Ammon's horn (tissue), 1 donor: ENCODE results near the gene ANXA10.
"Not testable (repeated sequence)": the region's sequence is repeated elsewhere in the genome, so short reads cannot be mapped to it uniquely, and the experiment has no call there.

Source experiments
- DNase-seq: peaks from one replicate; pipeline ENCODE4 v3.0.0-alpha.2; 2016; ENCODE audit warnings: low spot score

ANXA10 gene

GRCh38 chr4:168154546-168155277 lies 62.4 kb downstream of the ANXA10 start:
- no peak for DNase-seq

- no peak for DNase-seq
These were observed 70.3 kb downstream of the ANXA10 start for GRCh38 chr4:168162604-168163003.

DNA sequence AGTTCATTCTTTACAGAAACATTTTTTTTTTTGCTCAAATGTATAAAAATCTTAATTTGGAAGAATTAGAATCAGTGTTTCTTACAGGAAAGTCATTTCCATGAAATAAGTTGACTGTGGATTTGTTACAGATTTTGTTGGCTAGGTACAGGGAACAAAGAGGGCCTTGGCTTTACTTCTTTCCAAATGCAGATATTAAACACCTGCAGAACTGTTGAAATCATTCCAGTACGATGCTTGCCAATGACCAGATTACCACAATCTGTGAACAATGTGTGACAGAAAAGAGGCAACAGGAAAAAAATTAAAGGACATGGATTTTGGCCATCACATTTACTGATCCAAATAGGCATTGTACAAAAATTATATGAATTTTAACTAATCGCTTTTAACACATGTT lies 70.8 kb downstream of the ANXA10 start:
- DNase-seq: no peak

- DNase-seq: no peak
These were observed 71.7 kb downstream of the ANXA10 start for GRCh38 chr4:168164045-168164444.

DNA sequence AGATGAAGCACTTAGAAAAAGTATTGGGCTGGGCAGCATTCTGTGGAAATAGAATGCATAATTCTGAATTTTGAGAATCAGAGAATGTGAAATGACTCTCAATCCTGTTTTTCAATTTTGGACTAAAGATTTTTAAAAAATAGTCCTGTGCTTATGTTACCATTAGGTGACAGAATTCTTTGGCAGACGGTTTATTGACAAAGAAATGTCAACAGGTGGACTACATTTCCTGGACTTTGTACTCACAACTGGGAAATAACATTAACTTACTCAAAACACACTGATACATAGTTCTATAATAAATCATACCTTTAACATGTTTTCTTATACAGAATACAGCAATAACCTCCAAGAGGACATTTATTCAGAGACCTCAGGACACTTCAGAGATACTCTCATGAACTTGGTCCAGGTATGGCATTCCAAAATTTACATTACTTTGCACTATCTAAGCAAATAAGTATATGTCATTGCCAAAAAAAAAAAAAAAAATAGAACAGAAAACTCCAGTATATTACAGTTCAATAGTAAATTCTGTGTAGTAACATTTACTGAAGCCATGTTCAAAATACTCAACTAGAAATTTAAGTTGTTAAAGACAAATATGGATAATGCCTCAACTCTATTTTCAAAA lies 72.7 kb downstream of the ANXA10 start:
- no peak for DNase-seq

DNA sequence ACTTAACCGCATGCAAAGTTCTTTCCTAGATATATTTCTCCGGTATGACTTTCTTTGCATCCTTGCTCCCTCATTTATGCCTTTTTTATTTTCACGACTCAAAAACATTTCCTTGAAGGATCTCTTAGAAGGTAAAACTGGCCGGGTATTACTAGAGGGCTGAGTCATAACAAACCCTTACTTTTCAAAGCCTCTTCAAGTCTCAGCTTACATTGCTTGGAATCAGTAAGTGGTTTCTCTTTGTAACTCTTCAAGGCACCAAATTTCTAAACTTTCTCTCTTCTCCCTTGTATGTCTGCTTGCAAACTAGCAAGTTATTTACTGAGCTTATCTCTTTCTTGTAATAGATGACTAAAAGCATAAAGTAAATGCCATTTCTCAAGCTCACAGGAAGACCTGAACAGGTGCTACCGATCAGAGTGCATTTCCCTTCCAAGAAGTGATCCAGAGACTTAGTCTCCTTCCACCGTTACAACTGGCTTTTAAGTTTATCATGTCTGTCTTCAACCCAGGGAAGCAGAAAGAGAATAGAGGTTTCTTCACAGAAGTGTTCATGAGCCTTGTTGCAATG lies 75.5 kb downstream of the ANXA10 start:
- no peak for DNase-seq

DNA sequence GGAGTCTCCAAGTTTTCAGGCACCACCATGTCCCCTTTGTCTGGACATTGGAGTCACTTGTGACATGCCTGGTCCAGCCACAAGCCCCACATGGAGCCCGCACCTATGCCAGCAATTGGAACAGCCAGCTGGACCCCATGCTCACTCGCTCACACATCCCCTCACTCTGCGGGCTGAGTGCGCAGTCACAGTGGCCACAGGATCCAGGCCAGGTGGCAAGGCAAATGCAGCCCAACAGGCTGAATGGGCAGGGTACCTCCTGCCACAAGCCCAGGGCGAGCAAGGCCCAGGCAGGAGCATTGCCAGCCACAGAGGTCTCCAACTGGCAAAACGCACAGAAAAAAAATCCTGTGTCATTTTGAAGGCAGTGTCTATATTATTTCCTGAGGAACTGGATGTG lies 82.0 kb downstream of the ANXA10 start:
- DNase-seq: no peak

GRCh38 chr4:168177546-168178149 lies 85.3 kb downstream of the ANXA10 start:
- DNase-seq: no peak

DNA sequence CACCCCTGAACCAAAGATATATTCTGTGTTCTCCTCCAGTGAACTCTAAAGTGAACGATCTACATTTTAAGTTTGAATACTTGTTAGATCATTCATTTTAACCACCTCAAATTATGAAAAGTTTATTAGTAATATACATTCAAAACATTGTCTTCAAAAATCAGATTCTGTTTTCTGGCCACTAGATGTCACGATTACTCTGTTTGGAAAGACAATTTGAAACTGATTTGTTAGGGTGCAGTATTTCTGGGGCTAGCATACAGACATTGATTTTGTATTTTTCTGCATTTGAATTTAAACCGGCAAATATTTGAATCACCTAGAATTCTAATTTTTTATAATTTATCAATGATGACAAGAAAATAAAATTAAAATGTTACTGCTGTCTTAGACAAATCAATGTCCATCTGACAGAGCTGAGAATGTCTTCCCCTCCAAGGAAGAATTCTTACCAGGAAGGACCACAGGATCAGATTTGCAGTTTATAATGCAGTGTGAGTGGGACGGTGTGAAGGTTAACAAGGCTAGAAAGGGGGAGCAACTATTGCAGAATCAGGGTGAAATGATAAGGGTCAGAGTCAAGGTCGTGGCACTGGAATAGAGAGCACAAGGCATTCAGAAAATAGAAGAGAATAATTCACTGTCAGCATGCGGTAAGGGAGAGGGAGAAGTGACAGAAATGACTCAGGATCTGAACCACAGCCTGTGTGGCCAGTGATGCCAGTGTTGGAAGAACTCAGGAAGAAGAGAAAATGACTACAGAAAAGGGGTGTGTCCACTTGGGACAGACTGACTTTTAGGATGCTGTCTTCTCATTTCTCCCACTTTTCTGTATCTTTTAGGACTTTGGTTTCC lies 91.6 kb downstream of the ANXA10 start:
- DNase-seq: peak; percentile 30

GRCh38 chr4:168188754-168189153 lies 96.4 kb downstream of the ANXA10 start:
- DNase-seq: no peak

- no peak for DNase-seq
These were observed 105.6 kb downstream of the ANXA10 start for GRCh38 chr4:168197926-168198325.

DNA sequence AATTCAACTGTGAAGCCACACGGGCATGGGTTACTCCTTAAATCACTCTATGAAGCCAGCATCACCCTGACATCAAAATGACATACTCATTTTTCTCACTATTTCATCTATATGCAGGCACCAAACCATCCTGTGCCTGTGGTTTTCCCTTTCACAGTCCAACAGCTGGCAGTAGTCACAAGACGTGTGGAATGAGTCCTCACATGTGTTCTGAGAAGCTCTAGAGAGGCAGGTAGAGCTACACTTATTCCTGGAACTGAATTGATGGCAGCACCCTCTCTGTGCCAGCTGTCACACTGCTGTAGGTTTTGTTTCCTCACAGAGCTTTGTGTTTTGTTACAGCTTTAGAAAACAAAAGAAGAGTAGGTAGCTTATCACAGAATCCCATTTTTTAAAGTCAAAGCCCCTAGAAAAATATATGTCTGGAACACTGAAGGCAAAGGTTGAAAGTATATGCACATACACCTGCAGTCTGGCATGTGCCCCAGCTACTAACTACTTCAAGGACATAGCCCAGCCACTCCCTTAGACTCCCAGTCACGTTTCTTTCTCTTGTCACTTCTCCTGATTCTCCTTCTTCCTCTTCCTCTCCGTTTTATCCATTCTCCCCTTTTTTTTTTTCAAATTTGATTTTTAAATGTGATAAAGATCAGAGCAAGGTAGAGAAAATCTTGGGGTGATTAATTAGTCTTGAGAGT lies 107.1 kb downstream of the ANXA10 start:
- DNase-seq: no peak

- DNase-seq: no peak
These were observed 108.3 kb downstream of the ANXA10 start for GRCh38 chr4:168200685-168201084.

- no peak for DNase-seq
These were observed 111.0 kb downstream of the ANXA10 start for GRCh38 chr4:168203233-168203911.

DNA sequence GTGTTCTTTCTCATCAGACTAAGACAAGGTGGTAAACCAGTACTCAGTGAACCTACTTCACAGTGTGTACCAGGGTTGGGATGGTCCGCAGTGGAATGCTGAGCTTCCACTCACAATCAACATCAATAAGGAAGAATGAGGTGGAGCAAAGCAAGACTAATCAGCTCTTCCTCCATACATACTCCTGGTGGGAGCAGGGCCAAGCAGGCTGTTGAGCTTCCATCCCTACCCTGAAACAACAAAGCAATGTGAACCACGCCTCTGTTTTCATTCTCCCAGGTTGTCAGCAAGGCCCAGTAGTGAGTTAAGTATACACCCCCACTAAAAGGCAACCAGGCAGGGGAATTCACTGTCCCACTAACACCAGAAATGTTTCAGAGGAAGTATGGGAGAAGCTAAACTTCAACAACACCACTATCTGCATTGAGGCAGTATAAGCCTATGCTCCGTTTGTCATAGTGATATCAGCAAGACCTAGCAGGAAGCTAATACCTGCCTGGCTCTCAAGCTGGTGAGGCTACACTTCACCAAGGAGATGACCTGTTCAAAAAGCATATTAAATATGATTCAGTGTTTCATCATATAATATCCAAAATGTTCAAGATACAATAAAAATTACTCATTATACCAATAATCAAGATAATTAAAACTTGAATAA lies 116.7 kb downstream of the ANXA10 start:
- no peak for DNase-seq

DNA sequence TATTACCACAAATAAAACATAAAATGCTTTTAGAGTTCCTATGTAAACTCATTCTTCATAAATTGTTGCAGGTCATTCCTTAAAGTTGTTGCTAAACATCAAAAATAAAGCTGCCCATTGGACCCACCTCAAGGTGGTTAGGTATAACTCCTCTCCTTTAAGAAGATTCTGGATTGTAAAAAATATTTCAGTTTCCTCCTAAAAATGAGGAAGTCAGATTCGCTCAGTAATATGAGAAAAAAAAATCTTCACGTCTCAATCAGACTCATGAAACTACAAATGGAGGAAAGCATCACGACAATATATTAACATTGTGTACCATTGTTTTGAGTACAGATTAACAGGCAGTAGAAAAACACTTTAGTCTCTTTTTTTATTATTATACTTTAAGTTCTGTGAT lies 120.3 kb downstream of the ANXA10 start:
- no peak for DNase-seq

DNA sequence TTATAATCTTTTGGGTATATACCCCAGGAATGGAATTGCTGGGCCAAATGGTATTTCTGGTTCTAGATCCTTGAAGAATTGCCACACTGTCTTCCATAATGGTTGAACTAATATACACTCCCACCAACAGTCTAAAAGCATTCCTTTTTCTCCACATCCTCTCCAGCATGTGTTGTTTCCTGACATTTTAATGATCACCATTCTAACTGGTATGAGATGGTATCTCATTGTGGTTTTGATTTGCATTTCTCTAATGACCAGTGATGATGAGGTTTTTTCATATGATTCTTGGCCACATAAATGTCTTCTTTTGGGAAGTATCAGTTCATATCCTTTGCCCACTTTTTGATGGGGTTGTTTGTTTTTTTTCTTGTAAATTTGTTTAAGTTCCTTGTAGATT lies 121.2 kb downstream of the ANXA10 start:
- not testable (repeated sequence) for DNase-seq

DNA sequence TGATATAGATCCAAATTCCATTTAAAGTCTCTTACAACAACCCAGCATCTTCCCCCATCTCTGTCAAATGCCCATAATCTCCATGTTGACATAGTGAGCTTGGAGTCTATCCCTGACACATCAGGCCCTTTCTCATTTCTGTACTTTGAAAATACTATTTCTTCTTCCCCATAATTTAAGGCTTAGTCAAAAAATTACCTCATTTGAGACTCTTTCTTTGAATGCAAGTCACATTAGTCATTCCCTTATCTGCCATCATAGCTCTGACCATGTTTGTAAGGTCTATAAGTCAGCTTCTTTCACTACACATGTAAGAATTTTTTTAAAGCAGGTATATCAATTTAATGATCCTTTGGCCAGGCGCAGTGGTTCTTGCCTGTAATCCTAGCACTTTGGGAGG lies 126.3 kb downstream of the ANXA10 start:
- no peak for DNase-seq

- no peak for DNase-seq
These were observed 128.6 kb downstream of the ANXA10 start for GRCh38 chr4:168220893-168221292.

DNA sequence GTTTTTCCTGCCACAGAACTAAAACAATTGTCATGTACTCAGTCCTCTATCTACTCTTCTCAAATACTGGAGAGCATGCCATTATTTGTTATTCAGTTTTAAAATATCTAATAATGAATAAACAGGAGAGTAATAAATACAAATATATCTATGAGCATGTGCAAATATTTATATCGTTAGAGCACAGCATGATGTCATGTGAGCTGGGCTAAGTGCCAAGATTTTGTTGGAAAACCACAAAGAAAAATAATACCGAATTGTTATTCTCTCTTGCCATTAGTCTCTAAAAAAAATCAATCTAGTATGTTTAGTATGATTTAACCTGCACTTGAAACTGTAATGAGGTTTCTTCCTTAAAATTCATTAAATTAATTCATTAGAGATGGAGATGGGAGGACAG lies 129.0 kb downstream of the ANXA10 start:
- DNase-seq: no peak
